GM19043 (cell line): ENCODE measurements around the gene MZB1.
"Not testable (repeated sequence)": the region's sequence is repeated elsewhere in the genome, so short reads cannot be mapped to it uniquely, and the experiment has no call there.

Experiments used
- ATAC-seq: cut with Tn5 transposase; IDR thresholded peaks from one replicate; pipeline ENCODE4 v1.9.1; 2021; ENCODE audit warnings: low read depth; ENCODE audit not compliant: unreplicated experiment

Gene MZB1

GRCh38 chr5:139378101-139378825, 11.4 kb downstream of the MZB1 start:
- no peak for ATAC-seq

GRCh38 chr5:139377226-139377625, 12.5 kb downstream of the MZB1 start:
- no peak for ATAC-seq

DNA sequence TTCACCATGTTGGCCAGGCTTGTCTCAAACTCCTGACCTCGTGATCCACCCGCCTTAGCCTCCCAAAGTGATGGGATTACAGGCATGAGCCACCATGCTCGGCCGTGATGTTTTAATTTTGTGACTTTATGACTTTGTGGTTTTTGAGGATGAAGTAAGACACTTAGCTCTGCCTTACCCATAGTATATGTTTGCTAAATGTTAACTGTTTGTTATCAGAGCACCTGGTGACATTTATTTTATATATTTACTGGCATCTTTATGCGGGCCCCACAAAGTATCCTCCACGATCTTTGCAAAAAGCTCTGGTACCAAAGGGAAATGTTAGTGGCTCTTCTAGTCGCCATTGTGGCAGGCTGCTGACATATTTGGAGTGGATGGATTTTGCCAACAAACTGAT, 13.3 kb downstream of the MZB1 start:
- no peak for ATAC-seq

DNA sequence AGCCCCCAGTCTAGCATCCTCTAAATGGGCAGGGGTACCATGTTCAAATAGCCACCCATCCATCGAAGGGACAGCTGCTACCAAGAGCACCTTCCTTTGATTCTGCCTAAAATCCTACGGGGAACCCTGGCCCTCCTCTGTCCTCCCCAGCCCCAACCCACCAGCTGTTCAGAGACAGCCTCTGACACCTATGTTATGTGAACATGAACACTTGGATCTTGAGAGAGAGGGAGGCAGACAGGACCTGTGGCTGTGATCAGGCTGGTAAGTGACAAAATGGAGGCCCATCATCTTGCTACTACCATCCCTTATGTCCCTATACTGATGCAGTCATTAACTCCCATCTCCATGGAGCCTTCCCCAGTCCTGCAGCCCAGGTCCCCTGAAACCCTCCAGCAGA, 14.8 kb downstream of the MZB1 start:
- ATAC-seq = no peak

GRCh38 chr5:139371482-139372435, 18.0 kb downstream of the MZB1 start:
- no peak for ATAC-seq

GRCh38 chr5:139369181-139369580, 20.5 kb downstream of the MZB1 start:
- no peak for ATAC-seq

DNA sequence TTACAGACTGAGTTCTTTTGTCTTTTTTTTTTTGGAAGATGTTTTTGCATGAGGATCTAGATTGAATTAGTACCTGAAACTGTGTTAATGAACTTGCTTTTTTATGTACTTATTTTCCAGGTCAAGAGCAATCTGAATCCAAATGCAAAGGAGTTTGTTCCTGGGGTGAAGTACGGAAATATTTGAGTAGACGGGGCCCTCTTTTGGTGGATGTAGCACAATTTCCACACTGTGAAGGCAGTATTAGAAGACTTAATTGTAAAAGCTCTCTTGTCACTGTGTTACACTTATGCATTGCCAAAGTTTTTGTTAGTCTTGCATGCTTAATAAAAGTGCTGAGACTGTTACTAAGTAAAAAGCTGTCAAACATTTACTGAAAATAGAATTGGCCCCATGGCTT, 21.1 kb downstream of the MZB1 start:
- ATAC-seq = no peak

DNA sequence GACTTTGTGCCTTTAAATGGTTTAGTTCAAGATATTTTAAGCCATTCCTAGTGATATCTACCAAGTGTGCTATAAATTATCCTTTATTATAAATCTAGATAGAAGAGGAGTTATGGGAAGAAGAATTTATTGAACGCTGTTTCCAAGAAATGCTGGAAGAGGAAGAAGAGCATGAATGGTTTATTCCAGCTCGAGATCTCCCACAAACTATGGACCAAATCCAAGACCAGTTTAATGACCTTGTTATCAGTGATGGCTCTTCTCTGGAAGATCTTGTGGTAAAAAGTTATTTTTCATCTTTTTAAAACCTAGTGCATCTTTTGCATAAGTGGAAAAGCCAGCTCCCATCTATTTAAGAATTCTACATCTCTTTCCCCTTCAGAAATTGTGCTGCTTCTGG, 25.2 kb downstream of the MZB1 start:
- no peak for ATAC-seq

- no peak for ATAC-seq
Observed at GRCh38 chr5:139363937-139364336, 25.8 kb downstream of the MZB1 start.

DNA sequence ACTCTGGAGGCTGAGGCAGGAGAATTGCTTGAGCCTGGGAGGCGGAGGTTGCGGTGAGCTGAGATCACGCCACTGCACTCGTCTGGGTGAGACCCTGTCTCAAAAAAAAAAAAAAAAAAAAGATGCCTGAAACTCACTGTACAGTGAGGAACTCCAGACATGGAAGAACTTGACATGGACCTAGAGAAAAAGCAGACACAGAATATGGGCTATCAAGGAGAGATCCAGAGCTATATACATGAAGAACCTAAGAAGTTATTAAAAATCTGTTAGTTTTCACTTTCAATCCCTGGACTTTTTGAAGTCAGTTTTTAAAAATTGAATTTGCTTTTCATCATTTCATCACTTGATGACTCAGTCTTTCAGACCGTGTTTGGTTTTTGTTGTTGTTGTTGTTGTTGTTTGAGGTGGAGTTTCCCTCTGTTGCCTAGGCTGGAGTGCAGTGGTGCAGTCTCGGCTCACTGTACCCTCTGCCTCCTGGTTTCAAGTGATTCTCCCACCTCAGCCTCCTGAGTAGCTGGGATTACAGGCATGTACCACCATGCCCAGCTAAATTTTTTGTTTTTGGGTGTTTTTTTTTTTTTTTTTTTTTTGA, 27.8 kb downstream of the MZB1 start:
- no peak for ATAC-seq

GRCh38 chr5:139360384-139360783, 29.3 kb downstream of the MZB1 start:
- no peak for ATAC-seq

DNA sequence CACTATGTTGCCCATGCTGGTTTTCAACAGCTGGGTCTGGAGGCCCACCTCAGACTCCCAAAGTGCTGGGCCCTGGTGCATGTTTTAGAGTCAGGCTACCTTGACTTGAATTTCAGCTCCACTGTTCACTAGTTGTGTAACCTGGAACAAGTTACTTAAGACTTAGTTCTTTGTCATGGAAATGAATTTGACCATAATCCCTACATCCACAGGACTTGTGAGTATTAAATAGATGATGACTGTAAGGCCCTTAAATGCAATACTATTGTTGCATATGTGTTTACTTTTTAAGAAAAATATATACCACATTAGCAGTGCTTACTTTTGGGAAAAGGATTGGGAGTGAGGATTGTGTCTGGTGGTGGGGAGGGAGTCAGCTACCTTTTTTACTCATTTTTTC, 31.6 kb downstream of the MZB1 start:
- no peak for ATAC-seq

DNA sequence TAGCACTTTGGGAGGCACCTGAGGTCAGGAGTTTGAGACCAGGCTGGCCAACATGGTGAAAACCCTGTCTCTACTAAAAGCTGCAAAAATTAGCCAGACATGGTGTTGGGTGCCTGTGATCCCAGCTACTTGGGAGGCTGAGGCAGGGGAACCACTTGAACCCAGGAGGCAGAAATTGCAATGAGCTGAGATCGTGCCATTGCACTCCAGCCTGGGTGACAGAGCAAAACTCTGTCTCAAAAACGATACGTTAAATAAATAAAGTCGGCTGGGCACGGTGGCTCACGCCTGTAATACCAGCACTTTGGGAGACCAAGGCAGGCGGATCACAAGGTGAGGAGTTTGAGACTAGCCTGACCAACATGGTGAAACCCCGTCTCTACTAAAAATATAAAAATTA, 33.8 kb downstream of the MZB1 start:
- ATAC-seq = not testable (repeated sequence)

GRCh38 chr5:139354186-139354585, 35.5 kb downstream of the MZB1 start:
- no peak for ATAC-seq

GRCh38 chr5:139347863-139348262, 41.9 kb downstream of the MZB1 start:
- ATAC-seq = not testable (repeated sequence)

DNA sequence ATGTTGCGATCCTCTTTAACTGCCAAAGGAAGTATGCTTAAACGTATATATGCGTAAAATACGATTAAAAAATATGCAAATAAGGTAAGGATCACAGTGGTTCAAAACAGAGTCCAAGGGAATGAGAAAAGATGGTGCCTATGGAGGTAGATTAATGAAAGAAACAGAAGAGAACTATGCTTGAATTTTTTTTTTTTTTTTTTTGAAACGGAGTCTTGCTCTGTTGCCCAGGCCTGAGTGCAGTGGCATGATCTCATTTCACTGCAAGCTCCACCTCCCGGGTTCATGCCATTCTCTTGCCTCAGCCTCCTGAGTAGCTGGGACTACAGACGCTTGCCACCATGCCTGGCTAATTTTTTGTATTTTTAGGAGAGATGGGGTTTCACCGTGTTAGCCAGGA, 44.3 kb downstream of the MZB1 start:
- ATAC-seq = not testable (repeated sequence)

- no peak for ATAC-seq
Observed at GRCh38 chr5:139344177-139344576, 45.5 kb downstream of the MZB1 start.

GRCh38 chr5:139343476-139343875, 46.2 kb downstream of the MZB1 start:
- ATAC-seq = no peak

DNA sequence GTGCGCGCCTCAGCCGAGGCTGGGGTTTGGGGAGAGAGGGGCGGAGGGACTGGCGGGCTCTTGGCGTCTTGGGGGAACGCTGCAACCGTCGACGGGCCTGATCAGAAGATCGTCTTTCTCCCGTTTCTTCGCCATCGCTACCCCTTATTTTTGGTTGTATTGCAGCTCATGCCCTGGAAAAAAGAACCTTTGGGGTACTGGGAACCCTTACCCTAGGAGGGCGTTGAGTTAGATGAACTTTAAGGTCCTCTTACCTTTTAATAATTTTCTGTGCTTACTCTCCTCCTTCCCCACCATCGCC, 47.3 kb downstream of the MZB1 start:
- peak; percentile 31 for ATAC-seq

GRCh38 chr5:139341689-139342422, 47.9 kb downstream of the MZB1 start, which contains the start of gene PAIP2:
Gene PAIP2, plus strand, starts transcription at chr5:139341854. Its CDS starts 21,931 bp downstream, at chr5:139363785.
- ATAC-seq = peak; percentile 89

GRCh38 chr5:139341187-139341688, 48.5 kb downstream of the MZB1 start:
- ATAC-seq = no peak
